ENCODE measurements around the gene GDPD3.
A peak's percentile ranks its signal among the peaks of the same experiment; 100 is the strongest.

GDPD3 gene

GRCh38 chr16:30092373-30093010 lies 20.8 kb downstream of the GDPD3 start:
- peak; percentile 36 for TF ChIP-seq GABPA (IDR thresholded peaks at IDR 0.05; ENCODE audit: low read depth)
- TF ChIP-seq REST (IDR thresholded peaks at IDR 0.05; ENCODE audit: insufficient replicate concordance, low read depth): peak; percentile 63
- TF ChIP-seq SPI1 (IDR thresholded peaks at IDR 0.05; ENCODE audit: borderline replicate concordance, low read depth): peak; percentile 87; the same call in 1 of the 2 replicates
- TF ChIP-seq POLR2AphosphoS5 (IDR thresholded peaks at IDR 0.05; ENCODE audit: low read depth): peak; percentile 53
- peak; percentile 85 for TF ChIP-seq CTCF (IDR thresholded peaks at IDR 0.05; ENCODE audit: insufficient read depth, low read length)
- peak; percentile 92 to 98 for DNase-seq (ENCODE audit: low read depth in 1 of 2, low spot score in 1 of 2)
- peak overlapping the region; percentile 94 for H3K27ac ChIP-seq (replicated peaks)
- peak overlapping the region; percentile 45 for H3K4me3 ChIP-seq (replicated peaks; ENCODE audit: insufficient read depth, low read length)
- no peaks in the 10 kb centered on the region for H3K27me3 ChIP-seq (ENCODE audit: insufficient read depth, poor library complexity, severe bottlenecking)

- peak; percentile 86 to 94 for DNase-seq (ENCODE audit: low read depth in 1 of 2, low spot score in 1 of 2)
- H3K4me3 ChIP-seq (replicated peaks; ENCODE audit: insufficient read depth, low read length): peak within 1 kb of the TSS; percentile 45
- TF ChIP-seq SPI1 (IDR thresholded peaks at IDR 0.05; ENCODE audit: borderline replicate concordance, low read depth) (0 out of 2 replicates have a peak, but pooled peaks have one; percentile 24), CTCF (IDR thresholded peaks at IDR 0.05; ENCODE audit: insufficient read depth, low read length) (peak; percentile 72), REST (IDR thresholded peaks at IDR 0.05; ENCODE audit: insufficient replicate concordance, low read depth) (no peak), POLR2AphosphoS5 (IDR thresholded peaks at IDR 0.05; ENCODE audit: low read depth) (peak; percentile 59; the same call in 1 of the 2 replicates)
- peak within 1 kb of the TSS; percentile 94 for H3K27ac ChIP-seq (replicated peaks)
- no peaks in the 10 kb centered on the region for H3K27me3 ChIP-seq (ENCODE audit: insufficient read depth, poor library complexity, severe bottlenecking)
Measured at GRCh38 chr16:30091474-30092372, 21.6 kb downstream of the GDPD3 start, which contains the start of gene TBX6. Gene TBX6, minus strand, starts transcription at chr16:30091924. Its CDS starts 731 bp downstream, at chr16:30091193.

GRCh38 chr16:30090610-30091331 lies 22.6 kb downstream of the GDPD3 start:
- Histone ChIP-seq H3K27ac (replicated peaks) (no peak overlapping the region), H3K27me3 (ENCODE audit: insufficient read depth, poor library complexity, severe bottlenecking) (no peaks in the 10 kb centered on the region), H3K4me3 (replicated peaks; ENCODE audit: insufficient read depth, low read length) (no peak overlapping the region)
- TF ChIP-seq CTCF (IDR thresholded peaks at IDR 0.05; ENCODE audit: insufficient read depth, low read length) (no peak), POLR2AphosphoS5 (IDR thresholded peaks at IDR 0.05; ENCODE audit: low read depth) (no peak), SPI1 (IDR thresholded peaks at IDR 0.05; ENCODE audit: borderline replicate concordance, low read depth) (no peak), REST (IDR thresholded peaks at IDR 0.05; ENCODE audit: insufficient replicate concordance, low read depth) (no peak), GABPA (IDR thresholded peaks at IDR 0.05; ENCODE audit: low read depth) (no peak)
- DNase-seq (ENCODE audit: low read depth in 1 of 2, low spot score in 1 of 2): no peak

Measured in HL-60 (cell line).